Amniotic epithelial cell (primary cell): ENCODE measurements around the gene MXRA7.
"Not testable (repeated sequence)": the region's sequence is repeated elsewhere in the genome, so short reads cannot be mapped to it uniquely, and the experiment has no call there.

Experiments
- DNase-seq: peaks from one replicate; pipeline ENCODE4 v3.0.0-alpha.2; 2010; ENCODE audit warnings: low read depth

Gene MXRA7

DNA sequence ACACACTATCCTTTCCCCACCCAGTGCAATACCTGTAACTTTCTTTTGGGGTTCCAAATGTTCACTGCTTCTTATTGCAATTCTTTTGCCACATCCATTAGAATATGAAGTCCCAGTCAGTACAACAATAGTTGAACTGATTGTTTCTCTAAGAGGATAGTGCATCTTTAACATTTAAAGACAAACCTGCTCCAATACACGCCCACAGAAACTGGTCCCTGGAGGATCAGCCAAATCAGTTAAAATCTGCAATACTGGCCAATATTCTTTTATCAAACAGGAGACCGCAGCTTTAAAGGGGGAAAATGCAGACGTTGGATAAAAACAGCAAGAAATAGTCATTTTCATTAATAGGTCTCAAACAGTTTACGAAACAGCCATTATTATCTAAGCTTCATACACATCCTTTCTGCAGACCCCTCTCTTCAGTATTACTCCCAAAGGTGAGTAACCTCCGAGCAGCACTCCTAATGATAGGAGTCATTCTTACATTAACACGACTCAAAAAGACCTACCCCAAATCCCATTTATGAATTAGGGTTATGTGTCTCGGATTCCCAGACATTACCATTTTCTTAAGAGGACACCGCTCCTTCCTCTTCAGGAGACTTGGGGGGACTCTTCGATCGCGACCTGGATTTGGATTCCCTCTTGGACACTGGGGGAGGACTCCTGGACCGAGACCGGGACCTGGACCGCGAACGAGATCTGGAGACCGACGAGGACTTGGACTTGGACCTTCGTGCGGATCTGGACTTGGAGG lies 25.0 kb upstream of the MXRA7 start:
- no peak for DNase-seq

GRCh38 chr17:76735006-76735405 lies 24.2 kb upstream of the MXRA7 start:
- peak; percentile 49 for DNase-seq

- peak; percentile 67 for DNase-seq
Measured at GRCh38 chr17:76734080-76734840, 23.5 kb upstream of the MXRA7 start.

DNA sequence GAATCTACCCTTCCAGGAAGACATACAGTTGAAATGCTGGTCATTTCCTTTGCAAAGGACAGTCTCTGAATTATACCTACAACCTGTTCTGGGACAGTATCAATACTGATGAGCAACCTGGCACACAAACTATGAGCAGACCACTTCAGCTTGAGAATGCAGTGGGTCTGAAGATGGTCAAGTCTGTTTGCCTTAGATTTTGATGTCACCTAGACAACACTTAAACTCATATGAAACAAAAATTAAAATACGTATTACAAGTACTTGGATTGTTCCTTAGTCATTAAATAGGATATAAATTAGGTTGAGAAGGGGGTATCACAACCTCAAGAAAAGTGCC lies 22.8 kb upstream of the MXRA7 start:
- DNase-seq = no peak

GRCh38 chr17:76732734-76733617 lies 22.2 kb upstream of the MXRA7 start:
- DNase-seq = no peak

- DNase-seq = not testable (repeated sequence)
Measured at GRCh38 chr17:76731800-76732733, 21.3 kb upstream of the MXRA7 start.

- DNase-seq = peak; percentile 31
Measured at GRCh38 chr17:76727745-76728456, 17.1 kb upstream of the MXRA7 start.

DNA sequence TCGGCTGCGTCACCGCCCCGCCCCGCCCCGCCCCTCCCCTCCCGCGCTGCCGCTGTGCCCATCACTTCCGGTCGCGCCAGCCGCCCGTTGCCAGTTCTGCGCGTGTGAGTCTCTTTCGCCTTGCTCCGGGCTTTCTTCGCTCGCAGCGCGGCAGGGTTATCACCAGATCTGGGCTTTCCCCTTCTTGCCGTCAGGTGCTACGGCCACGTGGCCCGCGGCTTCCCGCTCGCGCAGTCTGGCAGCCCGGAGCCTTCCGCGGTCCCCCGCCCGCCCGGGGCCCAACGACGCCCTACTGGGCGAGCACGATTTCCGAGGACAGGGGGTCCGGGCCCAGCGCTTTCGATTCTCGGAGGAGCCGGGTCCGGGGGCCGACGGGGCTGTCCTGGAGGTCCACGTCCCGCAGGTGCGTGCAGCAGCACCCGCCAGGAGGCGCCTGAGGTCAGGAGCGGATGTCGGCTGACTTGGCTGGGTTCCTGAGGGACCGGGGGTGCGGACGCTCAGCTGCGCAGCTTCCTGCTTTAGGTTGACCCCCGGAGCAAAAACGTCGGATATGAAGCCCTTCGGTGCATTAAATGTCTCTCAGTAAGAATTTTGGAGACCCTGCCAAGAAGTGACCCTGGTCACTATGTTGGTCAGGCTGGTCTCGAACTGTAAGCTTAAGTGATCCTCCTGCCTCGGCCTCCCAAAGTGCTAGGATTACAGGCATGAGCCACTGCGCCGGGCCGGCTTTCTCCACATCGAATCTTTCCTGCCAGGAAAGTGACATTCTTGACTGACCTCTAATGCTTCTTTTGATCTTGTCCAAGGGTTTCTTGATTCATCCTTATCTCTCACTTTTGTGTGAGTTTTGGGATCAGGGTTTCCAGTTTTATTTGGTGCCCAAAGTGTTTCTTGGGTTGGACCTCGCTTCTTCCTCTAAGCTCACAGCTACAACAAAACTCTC lies 16.3 kb upstream of the MXRA7 start, which contains the start of gene METTL23:
METTL23 (plus strand) TSS at position 64 of the 943 bp plus-strand sequence. CDS start 2,872 bp downstream, outside the sequence.
- peak; percentile 62 for DNase-seq

DNA sequence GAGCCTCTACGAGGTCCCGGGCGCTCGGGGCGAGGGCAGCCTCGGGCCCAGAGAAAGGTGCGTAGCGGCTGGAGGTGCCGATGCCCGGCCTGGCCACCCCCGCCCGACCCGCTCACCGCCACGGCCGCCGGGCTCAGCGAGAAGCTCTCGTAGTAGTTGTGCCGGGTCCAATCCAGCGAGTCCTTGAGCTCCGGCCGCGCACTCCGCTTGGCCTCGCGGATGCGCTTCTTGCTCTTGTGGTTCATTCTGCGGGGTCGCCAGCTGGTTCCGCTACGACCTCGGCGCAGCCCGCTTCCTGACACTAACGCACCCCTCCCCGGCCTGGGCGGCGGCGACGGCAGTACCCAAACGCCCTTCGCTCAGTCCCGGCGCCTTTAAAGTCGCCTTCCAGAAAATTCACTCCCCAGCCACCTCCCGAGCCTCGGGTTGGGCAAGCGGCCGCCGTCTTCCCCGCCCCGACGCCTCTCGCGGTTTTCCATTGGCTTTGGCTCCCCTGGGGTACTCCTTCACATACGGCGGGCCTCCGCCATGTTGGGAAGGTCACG lies 15.5 kb upstream of the MXRA7 start, which contains the start of gene JMJD6:
JMJD6 (minus strand) TSS at position 376 of the 545 bp plus-strand sequence; CDS start at position 245, 131 bp downstream.
- DNase-seq = peak; percentile 95

DNA sequence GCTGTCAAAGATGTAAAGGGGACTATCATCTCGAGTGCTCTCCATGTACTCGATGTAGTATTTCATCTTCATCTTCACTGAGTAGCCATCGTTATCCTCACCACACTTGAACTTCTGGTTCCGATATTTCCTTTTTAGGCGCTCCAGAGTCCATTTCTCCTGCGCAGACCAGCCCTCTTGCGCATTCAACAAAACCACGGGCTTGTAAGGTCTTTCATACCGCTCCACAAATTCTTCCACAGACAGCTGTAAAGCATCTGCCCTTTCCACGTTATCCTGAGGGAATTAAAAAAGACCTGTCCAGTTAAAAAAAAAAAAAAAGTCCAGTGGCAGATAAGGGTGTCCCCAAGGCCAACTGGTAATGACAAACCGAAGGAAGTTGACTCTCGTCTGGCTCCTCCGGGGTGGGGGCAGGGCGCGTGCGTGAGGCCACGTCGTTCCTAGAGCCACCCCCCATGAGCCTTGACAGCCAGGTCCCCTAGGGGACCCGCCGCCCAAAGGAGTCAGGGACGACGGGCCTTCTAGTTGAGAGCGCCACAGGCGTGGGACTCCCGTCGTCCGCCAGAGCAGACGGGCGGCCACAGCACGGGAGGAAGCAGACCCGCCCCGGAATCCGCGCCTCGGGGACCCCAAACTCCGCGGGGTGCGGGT lies 14.9 kb upstream of the MXRA7 start:
- DNase-seq = peak; percentile 59

- no peak for DNase-seq
Measured at GRCh38 chr17:76723812-76724211, 13.0 kb upstream of the MXRA7 start.

- not testable (repeated sequence) for DNase-seq
Measured at GRCh38 chr17:76722977-76723376, 12.2 kb upstream of the MXRA7 start.

GRCh38 chr17:76722279-76722678 lies 11.5 kb upstream of the MXRA7 start:
- DNase-seq = no peak

DNA sequence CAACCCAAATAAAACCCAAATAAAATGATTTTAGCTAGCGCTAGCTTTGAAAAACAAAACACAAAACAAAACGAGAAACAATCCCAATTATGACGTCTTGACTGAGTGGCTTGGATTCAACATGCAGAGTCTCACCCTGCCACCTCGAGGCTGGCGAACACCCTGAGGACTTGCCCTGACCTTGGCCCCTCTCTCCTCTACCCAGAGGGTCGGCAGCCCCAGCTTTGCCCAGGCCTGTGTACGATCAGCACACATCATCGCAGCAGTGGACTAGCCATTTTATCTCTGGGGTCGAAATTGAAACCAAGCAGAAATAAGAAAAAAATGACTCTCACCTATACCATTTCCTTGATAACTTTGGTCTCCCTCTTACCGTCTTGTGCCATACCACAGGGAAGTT lies 10.7 kb upstream of the MXRA7 start:
- DNase-seq = no peak

DNA sequence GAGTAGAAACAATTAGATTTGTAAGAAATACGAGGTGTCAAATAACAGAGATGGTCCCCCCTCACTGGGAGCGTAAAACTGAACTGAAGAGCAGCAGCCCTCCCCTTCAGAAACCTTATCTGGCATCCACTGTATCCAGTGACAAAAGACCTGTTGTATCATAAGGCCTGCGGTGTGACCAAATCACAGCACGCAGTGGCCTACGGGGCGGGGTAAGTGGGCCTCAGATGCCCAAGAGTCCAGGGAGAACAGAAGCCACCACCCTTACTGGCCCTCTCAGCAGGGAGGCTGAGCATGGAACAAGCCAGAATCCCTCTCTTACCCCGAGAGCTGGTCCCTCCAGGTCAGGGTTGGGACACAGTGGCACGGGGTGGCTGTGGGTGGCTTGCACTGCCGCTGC lies 10.2 kb upstream of the MXRA7 start:
- no peak for DNase-seq

GRCh38 chr17:76720211-76720610 lies 9.4 kb upstream of the MXRA7 start:
- no peak for DNase-seq

DNA sequence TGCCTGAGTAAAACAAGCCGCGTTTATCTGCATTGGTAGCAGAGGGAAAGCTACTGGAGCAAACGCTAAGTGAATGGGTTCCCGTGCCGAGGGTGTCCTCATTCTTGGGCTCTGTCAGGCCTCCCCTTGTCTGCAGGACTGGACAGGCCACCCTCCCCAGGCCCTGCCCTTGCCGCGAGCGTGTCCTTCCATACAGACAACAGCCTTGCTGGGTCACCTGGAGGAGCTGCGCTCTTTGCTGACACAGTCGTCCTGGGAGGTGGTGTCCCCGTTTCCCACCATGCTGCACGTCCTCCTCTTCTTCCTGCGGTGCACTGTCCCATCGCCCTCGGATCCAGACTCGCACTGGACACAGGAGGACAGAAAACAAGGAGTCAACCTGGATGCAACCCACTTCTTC lies 7.8 kb upstream of the MXRA7 start:
- DNase-seq = no peak

DNA sequence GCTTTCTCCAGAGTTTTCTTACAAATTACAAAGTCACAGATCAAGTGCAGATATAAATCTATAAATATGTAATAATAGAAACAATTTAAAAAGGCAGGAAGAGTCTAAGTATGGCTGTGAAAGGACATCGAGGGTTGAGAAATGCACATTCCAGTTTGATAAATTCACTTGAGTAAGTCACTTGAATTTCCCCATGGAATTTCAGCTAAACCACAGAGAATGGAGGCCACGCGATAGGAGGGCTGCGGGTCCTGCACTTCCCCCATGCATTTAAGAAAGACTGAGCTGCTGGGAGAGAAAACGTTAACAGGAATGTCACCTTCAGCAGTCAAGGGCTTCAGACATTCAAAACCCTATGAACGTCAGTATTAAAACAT lies 6.1 kb upstream of the MXRA7 start:
- DNase-seq = peak; percentile 97
